CD14-positive monocyte (primary cell): ENCODE measurements around the gene HOXB3. TPM values are rescaled to one million over a fixed set of nuclear protein-coding genes. Genes with fewer than 3 reads are reported as not detected.

Source experiments
- DNase-seq, 3 donors: peaks; one replicate each; pipeline ENCODE4 v3.0.0-alpha.2; 2011 to 2022
- H2AFZ ChIP-seq: 2 replicates; pipeline ENCODE4 v1.6.0; 2012; ENCODE audit warnings: mild to moderate bottlenecking, low read depth, low read length, inconsistent platforms; ENCODE audit not compliant: insufficient read depth, poor library complexity, severe bottlenecking
- H3K27ac ChIP-seq, 2 donors: 1 replicate in 1 of 2; 2 replicates in 1 of 2; pipeline ENCODE4 v1.5.1; 2012 to 2013; ENCODE audit warnings: low read length in 2 of 2, control low read depth in 1 of 2, inconsistent platforms in 1 of 2, low read depth in 1 of 2, mild to moderate bottlenecking in 1 of 2
- H3K27me3 ChIP-seq, 2 donors: one replicate each; pipeline versions ENCODE4 v1.6.0 to v1.6.1; 2011 to 2013; ENCODE audit warnings: low read length in 2 of 2; ENCODE audit not compliant: control insufficient read depth in 2 of 2, insufficient read depth in 2 of 2
- H3K36me3 ChIP-seq, 2 donors: replicated peaks in 1 of 2; 1 replicate in 1 of 2; 2 replicates in 1 of 2; pipeline versions ENCODE4 v1.5.1 to v1.6.1; 2012 to 2013; ENCODE audit warnings: low read length in 2 of 2, control low read depth in 1 of 2, inconsistent platforms in 1 of 2, mild to moderate bottlenecking in 1 of 2; ENCODE audit not compliant: insufficient read depth in 2 of 2, control insufficient read depth in 1 of 2
- H3K4me1 ChIP-seq, 2 donors: 1 replicate in 1 of 2; 2 replicates in 1 of 2; pipeline versions ENCODE4 v1.5.1 to v1.6.1; 2012 to 2013; ENCODE audit warnings: low read length in 2 of 2, control low read depth in 1 of 2, inconsistent platforms in 1 of 2, mild to moderate bottlenecking in 1 of 2, moderate library complexity in 1 of 2; ENCODE audit not compliant: insufficient read depth in 2 of 2, control insufficient read depth in 1 of 2
- H3K4me2 ChIP-seq: replicated peaks from 2 replicates; pipeline ENCODE3; 2012; ENCODE audit warnings: low read length, moderate library complexity, mild to moderate bottlenecking; ENCODE audit not compliant: poor library complexity, severe bottlenecking; ENCODE audit errors: extremely low read depth
- H3K4me3 ChIP-seq, 3 experiments: fragments of 200-600 bp in 1 of 3; sonication (generic) in 1 of 3; replicated peaks in 1 of 3; 1 replicate in 2 of 3; 2 replicates in 1 of 3; pipeline ENCODE4 v1.5.1; 2011 to 2013; ENCODE audit warnings: low read length in 3 of 3, mild to moderate bottlenecking in 3 of 3, control low read depth in 2 of 3, low read depth in 2 of 3, inconsistent platforms in 1 of 3, moderate library complexity in 1 of 3
- H3K79me2 ChIP-seq: 2 replicates; pipeline ENCODE4 v1.6.0; 2012; ENCODE audit warnings: mild to moderate bottlenecking, control low read depth, inconsistent platforms, low read length, moderate library complexity; ENCODE audit not compliant: insufficient read depth
- H3K9ac ChIP-seq: 2 replicates; pipeline ENCODE4 v1.6.0; 2017; ENCODE audit warnings: low read length, mild to moderate bottlenecking; ENCODE audit not compliant: insufficient read depth, poor library complexity, severe bottlenecking
- H3K9me3 ChIP-seq, 2 donors: replicated peaks in 1 of 2; 1 replicate in 1 of 2; 2 replicates in 1 of 2; pipeline versions ENCODE4 v1.5.1 to v1.6.1; 2012 to 2013; ENCODE audit warnings: low read length in 2 of 2, control low read depth in 1 of 2; ENCODE audit not compliant: control insufficient read depth in 1 of 2, insufficient read depth in 1 of 2
- H4K20me1 ChIP-seq: 2 replicates; pipeline ENCODE4 v1.6.0; 2012; ENCODE audit warnings: mild to moderate bottlenecking, low read length, control low read depth, moderate library complexity; ENCODE audit not compliant: insufficient read depth
- H3K27ac Mint-ChIP-seq, 7 donors: one replicate each; pipeline ENCODE4 v1.8.0; 2020; ENCODE audit warnings: mild to moderate bottlenecking in 7 of 7, mixed read lengths in 7 of 7, moderate library complexity in 6 of 7, inconsistent platforms in 2 of 7
- H3K27me3 Mint-ChIP-seq, 3 donors: one replicate each; pipeline ENCODE4 v1.8.0; 2021 to 2022; ENCODE audit warnings: low read depth in 3 of 3, mild to moderate bottlenecking in 3 of 3, mixed read lengths in 3 of 3, moderate library complexity in 3 of 3, inconsistent platforms in 1 of 3
- H3K36me3 Mint-ChIP-seq, 2 donors: one replicate each; pipeline ENCODE4 v1.8.0; 2020; ENCODE audit warnings: mixed read lengths in 2 of 2, inconsistent platforms in 1 of 2, mild to moderate bottlenecking in 1 of 2
- H3K4me1 Mint-ChIP-seq: one replicate; pipeline ENCODE4 v1.8.0; 2020; ENCODE audit warnings: mild to moderate bottlenecking, mixed read lengths
- H3K4me3 Mint-ChIP-seq, 2 donors: one replicate each; pipeline ENCODE4 v1.8.0; 2020; ENCODE audit warnings: mild to moderate bottlenecking in 2 of 2, mixed read lengths in 2 of 2, moderate library complexity in 1 of 2
- H3K9me3 Mint-ChIP-seq, 7 donors: one replicate each; pipeline ENCODE4 v1.8.0; 2020 to 2022; ENCODE audit warnings: mixed read lengths in 7 of 7, mild to moderate bottlenecking in 6 of 7, moderate library complexity in 6 of 7, inconsistent platforms in 2 of 7
- CTCF ChIP-seq: fragments of 200-600 bp; IDR thresholded peaks from one replicate; pipeline ENCODE4 v1.8.0; 2022; ENCODE audit warnings: antibody characterized with exemption, mild to moderate bottlenecking
- WGBS: methylation state at CpG from one replicate; pipeline ENCODE4 v1.1.5; 2013; ENCODE audit warnings: missing lambda C conversion rate; ENCODE audit not compliant: insufficient coverage; 5-methylcytosine and 5-hydroxymethylcytosine counted together
- intact Hi-C, 2 donors: fragments of 100-400 bp; cut with micrococcal nuclease; formaldehyde crosslinking; loops; one replicate each; pipeline versions ENCODE4 v1.15.0 to v1.15.1; 2023
- polyA plus RNA-seq, 3 donors: library from polyadenylated mRNA; depleted of rRNA in 1 of 3; unstranded in 2 of 3; stranded (reverse) in 1 of 3; fragments of 300-500 nt in 2 of 3; fragments of >200 nt in 1 of 3; fragmentation: Illumina TruSeq in 2 of 3; gene quantifications; 1 replicate in 2 of 3; 2 replicates in 1 of 3; pipeline ENCODE4 v1.2.3, GENCODE V29; 2012 to 2021

The HOXB3 gene
- polyA plus RNA-seq, 3 donors = 0.56 TPM; not detected in 2

- H3K27ac Mint-ChIP-seq = no peak overlapping the region
- intact Hi-C loops = no loop called here
- DNase-seq = no peak
- Histone ChIP-seq H3K4me2 (no peak overlapping the region), H3K27ac (no peak overlapping the region), H3K4me1 (peaks cover 30 to 44% of the 10 kb centered on the region in 2 donors), H2AFZ (no peak overlapping the region), H3K27me3 (peaks cover 91 to 99% of the 10 kb centered on the region in 2 donors), H3K36me3 (no peaks in the 10 kb centered on the region), H4K20me1 (no peaks in the 10 kb centered on the region), H3K9ac (no peak overlapping the region), H3K9me3 (peaks cover 0 to 20% of the 10 kb centered on the region in 2 donors), H3K4me3 (no peak overlapping the region), H3K79me2 (no peaks in the 10 kb centered on the region)
- H3K9me3 Mint-ChIP-seq = peaks cover 0 to 30% (median 16%) of the 10 kb centered on the region in 7 donors
- H3K36me3 Mint-ChIP-seq = peaks cover 11 to 44% of the 10 kb centered on the region in 2 donors
- H3K4me1 Mint-ChIP-seq = peaks cover 50% of the 10 kb centered on the region
- WGBS = 47% methylated on average over 2 of the region's 5 CpGs
- TF ChIP-seq CTCF = no peak
- H3K27me3 Mint-ChIP-seq = peaks cover 99 to 100% (median 100%) of the 10 kb centered on the region in 3 donors
- H3K4me3 Mint-ChIP-seq = peak overlapping the region in 1 of 2 donors; percentile 99
These were observed 2.6 kb downstream of the HOXB3 start for GRCh38 chr17:48587276-48588073.

- H3K4me3 Mint-ChIP-seq = peak overlapping the region; percentile 97 to 99
- Histone ChIP-seq H3K36me3 (no peaks in the 10 kb centered on the region), H3K9me3 (peaks cover 0 to 22% of the 10 kb centered on the region in 2 donors), H3K9ac (no peak overlapping the region), H3K4me3 (peak overlapping the region; percentile 51 to 83 (median 70)), H3K79me2 (no peaks in the 10 kb centered on the region), H2AFZ (peak overlapping the region; percentile 78), H4K20me1 (no peaks in the 10 kb centered on the region), H3K4me2 (peak overlapping the region; percentile 95), H3K27ac (no peak overlapping the region), H3K27me3 (peaks cover 90 to 99% of the 10 kb centered on the region in 2 donors), H3K4me1 (peaks cover 32 to 52% of the 10 kb centered on the region in 2 donors)
- no peak for DNase-seq
- no peak overlapping the region for H3K27ac Mint-ChIP-seq
- peaks cover 11 to 43% of the 10 kb centered on the region in 2 donors for H3K36me3 Mint-ChIP-seq
- H3K9me3 Mint-ChIP-seq = peaks cover 0 to 33% (median 18%) of the 10 kb centered on the region in 7 donors
- 1% methylated on average over 13 of the region's 34 CpGs for WGBS
- intact Hi-C loops = no loop called here
- TF ChIP-seq CTCF = no peak
- peaks cover 56% of the 10 kb centered on the region for H3K4me1 Mint-ChIP-seq
- H3K27me3 Mint-ChIP-seq = peaks cover 98 to 100% (median 99%) of the 10 kb centered on the region in 3 donors
These were observed 3.4 kb downstream of the HOXB3 start for GRCh38 chr17:48586355-48587258.
